Thyroid gland (tissue), 4 donors: Measurements from ENCODE around the gene RPUSD1.

Experiments used
- POLR2A ChIP-seq, 2 donors: fragments of 450-650 bp; IDR thresholded peaks; one replicate each; pipeline ENCODE4 v1.6.1; 2017; ENCODE audit warnings: antibody characterized with exemption in 2 of 2, mild to moderate bottlenecking in 2 of 2, moderate library complexity in 1 of 2
- TF ChIP-seq, protein P1 (sequence below), 6 experiments: fragments of 200-600 bp in 3 of 6; fragments of 450-650 bp in 3 of 6; sonication (generic) in 3 of 6; IDR thresholded peaks; one replicate each; pipeline ENCODE4 v1.5.1; 2016 to 2019; ENCODE audit warnings: antibody characterized with exemption in 6 of 6, mild to moderate bottlenecking in 2 of 6, inconsistent platforms in 1 of 6, moderate library complexity in 1 of 6

- TF ChIP-seq, protein P1, sequence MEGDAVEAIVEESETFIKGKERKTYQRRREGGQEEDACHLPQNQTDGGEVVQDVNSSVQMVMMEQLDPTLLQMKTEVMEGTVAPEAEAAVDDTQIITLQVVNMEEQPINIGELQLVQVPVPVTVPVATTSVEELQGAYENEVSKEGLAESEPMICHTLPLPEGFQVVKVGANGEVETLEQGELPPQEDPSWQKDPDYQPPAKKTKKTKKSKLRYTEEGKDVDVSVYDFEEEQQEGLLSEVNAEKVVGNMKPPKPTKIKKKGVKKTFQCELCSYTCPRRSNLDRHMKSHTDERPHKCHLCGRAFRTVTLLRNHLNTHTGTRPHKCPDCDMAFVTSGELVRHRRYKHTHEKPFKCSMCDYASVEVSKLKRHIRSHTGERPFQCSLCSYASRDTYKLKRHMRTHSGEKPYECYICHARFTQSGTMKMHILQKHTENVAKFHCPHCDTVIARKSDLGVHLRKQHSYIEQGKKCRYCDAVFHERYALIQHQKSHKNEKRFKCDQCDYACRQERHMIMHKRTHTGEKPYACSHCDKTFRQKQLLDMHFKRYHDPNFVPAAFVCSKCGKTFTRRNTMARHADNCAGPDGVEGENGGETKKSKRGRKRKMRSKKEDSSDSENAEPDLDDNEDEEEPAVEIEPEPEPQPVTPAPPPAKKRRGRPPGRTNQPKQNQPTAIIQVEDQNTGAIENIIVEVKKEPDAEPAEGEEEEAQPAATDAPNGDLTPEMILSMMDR (IDR thresholded peaks at IDR 0.05): no peak
- TF ChIP-seq POLR2A (IDR thresholded peaks at IDR 0.05): no peak
Measured at GRCh38 chr16:762595-763268, 25.4 kb downstream of the RPUSD1 start.
